AG08396 (cell line): ENCODE measurements around the gene BEST4.
"Not testable (repeated sequence)": the region's sequence is repeated elsewhere in the genome, so short reads cannot be mapped to it uniquely, and the experiment has no call there.

ENCODE experiments used
- DNase-seq: peaks from one replicate; pipeline ENCODE4 v3.0.0; 2012; ENCODE audit warnings: low spot score, mixed read lengths

The BEST4 gene

DNA sequence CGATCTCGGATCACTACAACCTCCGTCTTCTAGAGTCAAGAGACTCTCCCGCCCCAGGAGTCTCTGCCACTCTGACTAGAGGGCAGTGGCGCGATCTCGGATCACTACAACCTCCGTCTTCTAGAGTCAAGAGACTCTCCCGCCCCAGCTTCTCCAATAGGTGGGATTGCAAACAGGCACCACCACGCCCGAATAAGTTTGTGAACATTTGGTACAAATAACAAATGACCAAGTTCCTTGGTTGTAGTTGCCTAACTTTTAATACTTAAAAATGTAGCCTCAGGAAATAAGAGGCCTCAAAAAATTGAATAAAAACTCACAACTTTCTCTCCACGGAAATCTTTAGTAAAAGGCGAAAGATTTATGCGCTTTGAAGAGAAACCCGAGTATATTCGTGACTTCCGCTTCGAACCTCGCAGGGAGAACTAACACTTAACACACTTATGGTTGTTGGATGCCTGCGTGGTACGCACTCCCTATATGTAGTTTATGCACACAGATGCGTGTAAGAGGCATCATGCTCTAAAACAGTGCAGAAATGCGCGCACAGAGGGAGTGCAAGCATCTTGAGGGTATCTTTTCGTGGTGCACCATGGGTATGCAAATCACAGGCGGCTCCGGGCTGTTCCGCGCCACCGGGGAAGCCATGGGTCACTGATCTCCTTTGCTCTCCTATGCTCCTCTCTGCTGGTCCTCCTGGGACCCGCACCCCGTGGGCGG lies 31.8 kb upstream of the BEST4 start:
- DNase-seq = peak; percentile 89

DNA sequence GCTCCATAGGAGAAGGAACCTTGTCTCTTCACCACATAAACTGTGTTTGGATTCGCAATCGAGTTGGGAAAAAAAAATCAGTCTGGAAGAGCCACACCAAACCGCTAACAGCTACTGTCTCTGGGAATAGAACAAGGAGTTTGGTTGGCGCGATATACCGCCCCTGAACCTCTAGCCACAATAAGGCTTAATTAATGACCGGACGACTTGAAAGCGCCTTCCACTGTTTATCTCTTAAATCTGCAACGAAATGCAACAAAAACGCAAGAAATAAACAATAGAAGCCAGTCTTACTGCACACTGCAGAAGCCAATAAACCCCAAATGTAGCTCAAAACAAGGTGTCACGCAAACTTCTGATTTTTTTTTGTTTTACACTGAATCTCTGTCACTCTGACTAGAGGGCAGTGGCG lies 31.2 kb upstream of the BEST4 start:
- DNase-seq = peak; percentile 59

DNA sequence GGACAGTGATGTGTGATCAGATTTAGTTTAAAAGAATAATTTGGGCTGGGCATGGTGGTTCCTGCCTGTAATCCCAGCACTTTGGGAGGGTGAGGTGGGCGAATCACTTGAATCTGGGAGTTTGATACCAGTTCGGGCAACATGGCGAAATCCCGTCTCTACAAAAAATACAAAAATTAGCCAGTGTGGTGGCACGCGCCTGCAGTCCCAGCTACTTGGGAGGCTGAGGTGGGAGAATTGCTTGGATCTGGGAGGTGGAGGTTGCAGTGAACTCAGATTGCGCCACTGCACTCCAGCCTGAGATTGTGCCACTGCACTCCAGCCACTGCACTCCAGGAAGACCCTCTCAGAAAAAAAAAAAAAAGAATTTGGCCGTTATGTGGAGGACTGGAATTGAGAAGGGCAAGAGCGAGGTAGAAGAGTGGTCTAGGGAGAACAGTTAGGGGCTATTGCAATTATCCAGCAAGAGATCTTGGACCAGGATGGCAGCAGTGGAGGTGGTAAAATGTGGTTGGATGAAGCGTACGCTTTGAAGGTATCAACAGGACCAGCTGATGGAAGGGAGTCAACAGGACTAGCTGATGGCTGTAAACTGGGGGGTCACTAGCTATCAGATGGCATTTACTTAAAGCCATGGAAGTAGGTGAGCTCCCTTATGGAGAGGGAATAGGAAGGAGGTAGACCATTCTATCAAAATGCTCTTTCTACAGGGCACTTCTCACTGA lies 30.0 kb upstream of the BEST4 start:
- DNase-seq = no peak

DNA sequence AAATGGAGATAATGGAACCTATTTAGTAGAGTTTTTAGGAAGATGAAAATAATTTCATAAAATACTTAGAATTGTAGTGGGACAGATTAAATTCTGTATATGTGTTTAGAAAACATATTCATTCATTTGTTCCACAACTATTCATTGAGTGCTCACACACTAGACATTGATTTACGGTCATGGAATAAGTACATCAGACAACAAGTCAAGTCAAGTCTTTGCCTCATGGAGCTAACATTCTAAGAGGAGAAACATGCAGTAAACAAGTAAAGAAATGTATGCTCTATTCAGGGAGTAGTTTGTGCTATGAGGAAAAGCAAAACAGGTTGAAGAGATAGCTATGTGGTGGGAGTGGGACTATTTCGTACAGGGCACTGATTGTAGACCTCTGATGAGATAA lies 29.3 kb upstream of the BEST4 start:
- no peak for DNase-seq

DNA sequence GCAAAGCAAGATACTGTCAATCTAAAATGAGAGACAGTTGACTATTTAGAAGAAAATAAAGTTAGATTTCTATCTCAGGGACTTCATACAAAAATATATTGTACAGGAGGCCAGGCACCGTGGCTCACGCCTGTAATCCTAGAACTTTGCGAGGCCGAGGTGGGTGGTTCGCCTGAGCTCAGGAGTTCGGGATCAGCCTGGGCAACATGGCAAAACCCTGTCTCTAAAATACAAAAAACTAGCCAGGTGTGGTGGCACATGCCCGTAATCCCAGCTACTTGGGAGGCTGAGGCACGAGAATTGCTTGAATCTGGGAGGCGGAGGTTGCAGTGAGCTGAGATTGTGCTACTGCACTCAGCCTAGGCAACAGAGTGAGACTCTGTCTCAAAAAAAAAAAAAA lies 28.0 kb upstream of the BEST4 start:
- not testable (repeated sequence) for DNase-seq

DNA sequence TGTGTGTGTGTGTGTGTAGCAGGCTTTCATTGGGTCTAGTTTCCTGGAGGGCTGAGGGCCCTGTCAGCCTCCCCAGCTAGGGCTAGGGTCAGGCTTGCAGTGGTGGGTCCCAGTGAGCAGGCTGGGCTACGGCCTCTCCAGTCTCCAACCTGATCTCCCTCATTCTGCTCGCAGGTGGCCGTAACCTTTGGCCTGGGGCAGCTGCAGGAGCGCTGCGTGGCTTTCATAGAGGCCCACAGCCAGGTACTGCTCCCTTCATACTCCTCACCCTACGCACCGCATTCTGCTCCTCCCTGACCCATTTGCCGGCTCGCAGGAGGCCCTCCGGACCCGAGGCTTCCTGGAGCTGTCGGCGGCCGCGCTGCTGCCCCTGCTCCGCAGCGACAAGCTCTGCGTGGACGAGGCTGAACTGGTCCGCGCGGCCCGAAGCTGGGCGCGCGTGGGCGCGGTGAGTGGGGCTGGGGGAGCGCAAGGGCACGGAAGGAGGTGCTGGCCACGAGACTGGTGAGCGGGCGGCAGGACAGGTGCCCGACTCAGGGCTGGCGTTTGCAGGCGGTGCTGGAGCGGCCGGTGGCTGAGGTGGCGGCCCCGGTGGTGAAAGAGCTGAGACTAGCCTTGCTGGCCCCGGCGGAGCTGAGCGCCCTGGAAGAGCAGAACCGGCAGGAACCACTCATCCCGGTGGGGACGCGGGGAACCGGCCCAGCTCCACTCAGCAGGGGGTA lies 25.0 kb upstream of the BEST4 start:
- no peak for DNase-seq

DNA sequence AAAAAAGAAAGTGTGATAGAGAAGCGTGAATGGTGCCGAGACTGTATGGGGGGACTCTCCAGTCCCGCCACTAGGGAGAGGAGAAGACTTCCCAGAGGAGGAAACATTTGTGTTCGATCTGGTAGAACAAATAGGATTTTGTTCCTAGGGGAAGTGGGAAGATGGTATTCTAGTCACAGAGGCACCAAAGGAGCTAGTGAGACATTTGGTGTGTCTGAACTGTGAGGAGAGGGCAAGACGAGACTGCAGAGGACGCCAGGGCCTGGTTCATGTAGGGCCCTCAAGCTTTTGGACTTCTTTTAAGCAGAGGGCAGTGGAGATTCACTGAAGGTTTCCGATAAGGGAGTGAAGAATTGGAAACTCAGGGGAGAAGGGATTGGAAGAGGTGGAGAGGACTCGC lies 23.3 kb upstream of the BEST4 start:
- DNase-seq = no peak

DNA sequence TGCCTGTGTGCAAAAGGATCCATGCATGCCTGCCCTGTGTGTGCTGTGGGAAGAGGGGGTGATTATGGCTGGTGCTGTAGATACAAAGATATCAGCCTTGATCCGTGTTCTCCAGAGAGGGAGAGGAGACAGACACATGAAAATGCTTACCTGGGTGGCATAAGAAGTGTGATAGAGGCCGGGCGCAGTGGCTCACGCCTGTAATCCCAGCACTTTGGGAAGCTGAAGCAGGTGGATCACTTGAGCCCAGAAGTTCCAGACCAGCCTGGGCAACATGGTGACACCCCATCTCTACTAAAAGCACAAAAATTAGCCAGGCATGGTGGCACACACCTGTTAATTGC lies 22.8 kb upstream of the BEST4 start:
- not testable (repeated sequence) for DNase-seq

DNA sequence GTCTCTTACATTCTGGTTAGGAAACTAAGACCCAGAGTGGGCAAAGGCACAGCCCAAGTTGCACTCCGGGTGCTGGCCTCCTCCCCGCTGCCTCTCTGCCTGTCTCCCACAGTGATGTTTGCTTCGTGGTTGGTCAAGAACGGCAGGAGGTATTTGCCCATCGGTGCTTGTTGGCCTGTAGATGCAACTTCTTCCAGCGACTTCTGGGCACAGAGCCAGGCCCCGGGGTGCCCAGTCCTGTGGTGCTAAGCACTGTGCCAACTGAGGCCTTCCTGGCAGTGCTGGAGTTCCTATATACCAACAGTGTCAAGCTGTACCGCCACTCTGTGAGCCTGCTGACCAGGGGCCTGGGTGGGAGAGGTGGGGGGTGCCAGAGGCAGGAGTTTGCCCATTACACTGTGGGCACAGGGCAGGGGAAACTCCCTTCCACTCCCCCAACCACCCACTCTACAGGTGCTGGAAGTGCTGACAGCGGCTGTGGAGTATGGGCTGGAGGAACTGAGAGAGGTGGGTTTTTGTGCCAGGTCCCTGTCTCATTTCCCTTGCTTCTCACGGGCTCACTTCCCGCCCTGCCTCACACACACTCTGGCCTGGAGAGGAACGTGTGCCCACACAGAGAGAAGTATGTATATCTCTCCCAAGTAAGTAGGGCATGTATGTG lies 22.3 kb upstream of the BEST4 start:
- DNase-seq = no peak

DNA sequence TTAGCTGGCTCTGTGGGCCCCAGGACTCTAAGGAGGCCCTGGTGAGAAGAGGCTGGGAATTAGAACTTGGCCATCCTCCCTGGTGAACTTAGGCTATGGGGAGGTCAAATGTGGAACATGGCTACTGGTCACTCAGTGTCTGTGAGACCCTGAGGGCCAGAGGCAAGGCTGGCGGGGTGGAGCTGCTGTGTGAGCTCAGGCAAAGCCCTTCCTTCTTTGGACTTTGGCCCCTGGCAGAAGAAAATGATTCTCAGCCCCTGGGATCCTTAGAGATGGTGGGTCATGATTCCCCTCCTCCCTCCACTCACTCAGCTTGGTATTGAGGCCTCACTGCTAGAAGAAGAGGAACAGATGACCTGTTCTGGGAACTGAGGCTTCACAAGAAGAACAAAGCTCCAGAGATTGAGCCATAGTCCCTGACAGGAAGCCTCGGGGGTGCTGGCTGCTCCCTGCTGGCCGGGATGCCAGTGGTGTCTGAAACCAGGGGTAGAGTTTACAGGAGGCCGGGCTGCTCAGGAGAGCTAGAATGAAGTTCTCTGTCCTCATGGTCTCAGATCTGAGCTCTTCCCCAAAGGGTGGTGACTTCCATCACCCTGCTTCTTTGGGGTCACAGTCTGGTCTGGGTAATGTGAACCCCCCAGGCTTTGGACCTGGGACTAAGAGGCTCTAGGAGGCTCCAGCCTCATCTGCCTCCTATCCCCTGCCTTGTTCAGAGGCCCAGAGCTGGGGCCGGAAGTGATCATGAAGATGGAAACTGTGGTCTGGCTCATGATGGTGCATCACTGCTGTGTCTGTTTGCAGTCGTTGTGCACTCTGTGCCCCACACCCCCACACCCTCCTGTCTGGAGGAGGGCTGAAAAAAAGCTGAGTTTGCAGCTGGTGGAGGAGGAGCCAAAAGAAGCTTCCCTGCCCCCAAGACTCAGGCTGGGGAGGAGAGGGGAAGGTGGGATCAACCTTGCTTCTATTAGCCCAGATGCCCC lies 21.3 kb upstream of the BEST4 start:
- peak; percentile 55 for DNase-seq

DNA sequence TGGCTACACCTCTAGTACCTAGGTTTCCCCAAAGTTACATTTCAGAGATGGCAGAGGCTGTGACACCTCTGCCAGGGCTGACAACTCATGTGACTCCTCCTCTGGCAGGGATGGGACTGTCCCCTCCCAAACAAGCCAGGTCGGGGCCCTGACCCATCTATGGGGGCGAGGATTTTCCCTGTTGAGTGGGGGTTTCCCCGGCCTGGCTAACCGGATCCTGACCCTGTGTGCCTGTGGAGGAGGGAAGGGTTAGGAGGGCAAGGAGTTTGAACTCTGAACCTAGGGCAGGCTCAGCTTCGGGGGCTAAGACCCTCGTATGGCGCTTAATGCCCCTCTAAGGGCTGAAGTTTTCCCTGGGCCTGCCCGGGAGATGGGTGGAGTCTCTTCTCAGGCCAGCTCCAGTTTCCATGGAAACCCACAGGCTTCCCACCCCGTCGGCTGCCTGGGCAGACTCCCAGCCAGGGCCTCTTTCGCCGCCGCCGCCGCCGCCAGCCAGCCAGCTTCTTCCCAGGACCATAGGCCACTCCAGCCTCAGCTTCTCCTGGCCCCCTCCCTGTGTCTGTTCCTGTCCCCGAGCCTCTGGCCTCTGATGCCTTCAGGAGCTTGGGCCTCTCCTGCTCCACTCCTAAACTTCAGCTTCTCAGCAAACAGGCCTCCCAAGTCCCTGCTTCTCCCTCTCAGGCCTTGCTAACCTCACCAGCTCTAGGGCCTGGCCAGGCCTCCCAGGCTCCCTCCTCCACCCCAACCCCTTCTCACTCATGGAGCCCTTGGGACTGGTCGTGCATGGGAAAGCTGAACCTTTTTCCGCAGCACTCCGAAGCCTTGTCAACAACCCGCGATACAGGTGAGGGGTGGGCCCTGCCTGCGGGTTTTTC lies 20.3 kb upstream of the BEST4 start, which contains the start of gene BTBD19:
Gene BTBD19, plus strand, starts transcription at position 461 of the 875 bp plus-strand sequence. Its CDS starts 298 bp downstream, at position 759.
- DNase-seq = peak; percentile 90

DNA sequence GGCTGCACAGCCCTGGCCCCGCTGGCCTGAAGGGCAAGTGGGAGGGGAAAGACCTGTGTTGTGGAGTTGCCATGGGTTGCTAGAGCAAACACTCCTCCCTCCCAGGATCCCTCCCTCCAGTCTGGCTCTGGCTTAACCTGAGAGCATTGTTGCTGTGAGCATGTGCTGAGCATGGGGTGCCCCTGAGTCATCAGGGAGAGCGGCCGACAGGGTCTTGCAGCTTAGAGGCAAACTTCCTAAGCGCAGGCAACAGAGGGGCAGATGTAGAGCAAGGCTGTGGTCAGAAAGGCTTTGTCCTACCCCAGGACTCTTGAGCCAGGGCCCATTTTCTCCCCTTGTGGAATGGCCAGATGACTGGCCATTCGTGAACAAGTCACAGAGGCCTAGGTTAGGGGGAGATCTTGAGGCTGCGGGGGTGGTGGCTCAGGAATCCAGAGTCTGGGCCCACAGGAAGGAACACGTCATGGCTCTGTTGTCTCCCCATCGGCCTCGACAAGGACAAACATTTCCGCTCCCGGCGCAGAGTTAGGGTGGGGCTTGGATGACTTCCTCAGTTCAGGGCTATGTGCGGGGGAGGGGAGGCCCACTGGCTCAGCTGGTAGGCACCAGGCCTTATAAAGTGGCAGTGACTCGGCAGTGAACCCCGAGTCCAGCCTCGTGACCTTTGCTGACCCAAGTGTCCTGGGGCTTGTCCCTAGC lies 19.5 kb upstream of the BEST4 start:
- DNase-seq = peak; percentile 95

DNA sequence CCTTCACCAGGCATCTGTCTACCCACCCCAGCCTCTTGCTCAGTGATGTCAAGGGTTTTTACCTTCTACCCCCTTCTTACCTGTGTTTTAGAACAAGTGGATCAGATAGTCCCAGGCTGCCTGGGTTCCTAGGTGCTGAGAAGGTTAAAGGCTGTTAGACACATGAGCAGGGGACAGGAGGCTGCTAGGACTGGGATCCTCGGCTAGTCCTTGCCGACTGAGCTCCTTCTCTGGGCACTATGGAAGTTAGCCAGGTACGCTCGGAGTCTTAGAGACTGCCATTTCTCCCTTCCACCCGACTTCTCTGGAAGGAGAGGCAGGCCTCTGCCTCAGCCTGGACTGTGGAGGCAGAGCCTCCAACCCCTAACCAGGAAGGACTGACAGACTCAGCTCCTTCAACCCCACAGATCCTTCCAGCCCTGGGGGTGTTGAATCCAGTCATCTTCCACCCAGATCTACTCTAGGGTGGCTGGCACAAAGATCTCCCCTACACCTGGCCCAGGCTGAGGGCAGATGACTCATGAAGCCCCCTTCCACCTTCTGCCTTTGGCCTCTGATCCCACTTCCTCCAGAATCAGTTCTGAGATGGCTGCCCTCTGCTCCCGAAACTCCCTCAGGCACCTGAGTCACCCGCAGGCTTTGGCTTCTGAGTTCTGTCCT lies 18.9 kb upstream of the BEST4 start, which contains the start of gene DYNLT4:
Gene DYNLT4, minus strand, starts transcription at position 648 of the 660 bp plus-strand sequence. CDS start 683 bp downstream, outside the sequence.
- DNase-seq = no peak

DNA sequence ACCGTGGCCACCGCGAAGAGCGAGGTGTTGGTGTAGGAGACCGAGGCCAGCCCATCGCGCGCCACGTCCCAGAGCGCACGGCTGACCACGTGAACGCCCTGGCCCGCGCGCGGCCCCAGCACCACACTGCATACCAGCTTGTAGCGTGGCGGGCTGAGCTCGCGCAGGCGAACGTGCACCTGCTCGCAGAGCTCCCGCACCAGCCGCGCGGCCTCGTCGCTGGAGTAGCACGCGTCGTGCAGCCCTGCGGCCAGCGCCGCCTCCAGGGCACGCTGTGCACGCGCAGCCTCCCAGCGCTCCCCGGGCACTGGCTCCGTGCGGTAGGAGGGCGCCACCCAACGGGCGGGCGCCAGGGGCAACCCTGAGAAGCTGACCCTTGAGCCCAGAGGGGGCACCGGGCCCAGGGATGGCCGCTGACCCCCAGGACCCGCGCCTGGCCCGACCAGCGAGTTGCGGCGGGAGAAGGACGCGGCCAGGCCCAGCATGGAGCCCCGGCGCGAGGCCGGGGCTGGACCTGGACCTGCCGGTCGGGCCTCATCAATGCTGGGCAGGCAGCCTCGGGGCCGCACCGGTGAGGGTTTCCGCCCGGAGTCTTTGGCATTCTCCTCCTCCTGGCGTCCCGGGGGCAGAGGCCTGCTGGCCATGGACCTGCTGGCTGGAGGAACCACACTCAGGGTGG lies 18.2 kb upstream of the BEST4 start:
- no peak for DNase-seq

DNA sequence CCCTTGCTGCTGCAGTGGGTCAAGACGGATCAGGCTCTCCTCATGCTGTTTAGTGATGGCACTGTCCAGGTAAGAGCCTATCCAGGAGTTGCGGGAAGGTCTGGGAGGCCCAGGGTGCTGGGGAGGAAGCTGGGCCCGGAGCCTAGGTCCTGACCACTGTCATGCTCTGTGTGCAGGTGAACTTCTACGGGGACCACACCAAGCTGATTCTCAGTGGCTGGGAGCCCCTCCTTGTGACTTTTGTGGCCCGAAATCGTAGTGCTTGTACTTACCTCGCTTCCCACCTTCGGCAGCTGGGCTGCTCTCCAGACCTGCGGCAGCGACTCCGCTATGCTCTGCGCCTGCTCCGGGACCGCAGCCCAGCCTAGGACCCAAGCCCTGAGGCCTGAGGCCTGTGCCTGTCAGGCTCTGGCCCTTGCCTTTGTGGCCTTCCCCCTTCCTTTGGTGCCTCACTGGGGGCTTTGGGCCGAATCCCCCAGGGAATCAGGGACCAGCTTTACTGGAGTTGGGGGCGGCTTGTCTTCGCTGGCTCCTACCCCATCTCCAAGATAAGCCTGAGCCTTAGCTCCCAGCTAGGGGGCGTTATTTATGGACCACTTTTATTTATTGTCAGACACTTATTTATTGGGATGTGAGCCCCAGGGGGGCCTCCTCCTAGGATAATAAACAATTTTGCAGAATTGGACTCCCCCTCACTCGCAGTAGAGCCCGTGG lies 17.5 kb upstream of the BEST4 start:
- DNase-seq = no peak

DNA sequence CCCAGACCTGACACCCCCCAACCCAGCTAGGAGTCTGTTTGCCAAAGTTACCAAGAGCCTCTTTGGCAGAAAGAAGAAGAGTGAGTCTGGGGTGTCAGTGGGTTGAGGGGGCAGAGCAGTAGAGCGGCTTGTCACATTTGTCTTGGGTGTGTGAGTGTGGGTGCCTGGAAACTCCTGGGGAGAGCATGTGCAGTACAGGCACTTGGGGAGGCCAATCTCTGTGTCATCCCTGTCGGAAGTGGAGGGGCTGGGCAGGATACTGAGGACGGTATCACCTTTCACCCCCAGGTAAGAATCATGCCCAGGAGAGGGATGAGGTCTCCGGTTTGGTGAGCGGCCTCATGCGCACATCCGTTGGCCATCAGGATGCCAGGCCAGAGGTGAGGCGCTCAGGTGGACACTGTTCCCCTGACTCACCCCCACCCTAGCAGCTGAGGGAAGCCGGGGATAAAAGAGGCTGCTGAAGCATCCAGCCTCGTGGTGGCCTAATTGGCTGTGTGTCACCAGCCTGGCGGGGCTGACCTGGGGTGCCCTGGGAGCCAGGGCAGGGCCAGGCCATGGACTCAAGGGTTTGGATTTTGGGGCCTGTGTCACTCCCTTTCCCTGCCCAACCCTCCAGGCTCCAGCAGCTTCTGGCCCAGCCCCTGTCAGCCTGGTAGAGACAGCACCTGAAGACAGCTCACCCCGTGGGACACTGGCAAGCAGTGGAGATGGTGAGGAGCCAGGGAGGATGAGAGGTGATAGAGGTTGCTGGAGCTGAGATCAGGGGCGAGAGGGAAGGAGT lies 15.5 kb upstream of the BEST4 start:
- DNase-seq = no peak

DNA sequence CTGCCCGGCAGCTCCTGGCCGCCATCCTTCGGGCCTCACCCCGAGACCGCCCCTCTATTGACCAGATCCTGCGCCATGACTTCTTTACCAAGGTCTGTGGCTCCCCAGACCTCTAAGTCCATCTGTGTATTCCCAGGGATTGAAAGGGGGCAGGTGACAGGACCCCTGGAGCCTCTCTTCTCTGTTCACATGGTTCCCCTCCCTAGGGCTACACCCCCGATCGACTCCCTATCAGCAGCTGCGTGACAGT lies 15.0 kb upstream of the BEST4 start:
- DNase-seq = no peak
